ENCODE data around the gene RPS6KL1.

DNA sequence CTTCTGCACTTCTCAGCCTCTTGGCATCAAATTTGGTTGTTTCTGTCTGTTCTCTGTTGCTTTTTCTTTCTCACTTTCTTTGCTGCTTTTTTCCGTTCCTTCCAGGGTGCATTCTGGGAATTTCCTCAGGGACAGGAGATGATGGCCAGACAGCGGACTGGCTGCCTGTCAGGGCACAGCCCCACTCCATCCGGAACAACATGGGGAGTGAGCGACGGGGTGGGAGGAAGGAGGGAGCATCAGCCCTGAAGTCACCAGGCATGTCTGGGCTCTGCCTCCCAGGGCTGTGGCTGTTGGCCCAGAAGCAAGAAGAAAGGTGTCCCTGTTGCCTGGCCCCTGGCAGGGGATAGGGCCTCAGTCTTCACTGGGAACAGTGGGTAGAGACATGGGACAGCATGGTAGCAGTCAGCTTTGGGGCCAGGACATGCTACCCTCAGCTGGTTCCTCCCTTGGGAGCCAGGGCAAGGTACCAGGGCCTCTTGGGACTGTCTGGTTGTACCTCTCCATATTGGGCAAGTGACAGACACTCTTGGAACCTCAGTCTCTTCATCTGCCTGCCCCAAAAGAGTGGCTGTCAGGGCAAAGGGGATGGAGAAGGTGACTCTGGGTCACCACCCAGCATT, 23.7 kb upstream of the RPS6KL1 start:
- TF ChIP-seq TOX (CRISPR knock-in tag; IDR thresholded peaks at IDR 0.05; ENCODE audit: borderline replicate concordance) (no peak), ZFP3 (CRISPR knock-in tag; IDR thresholded peaks at IDR 0.05) (no peak), ARNTL (CRISPR knock-in tag; IDR thresholded peaks at IDR 0.05; ENCODE audit: borderline replicate concordance, low read depth) (no peak), TCF4 (CRISPR knock-in tag; IDR thresholded peaks at IDR 0.05; ENCODE audit: borderline replicate concordance) (no peak), ZFP30 (CRISPR knock-in tag; IDR thresholded peaks at IDR 0.05) (no peak), ZC3H10 (CRISPR knock-in tag; IDR thresholded peaks at IDR 0.05) (no peak), GLIS3 (CRISPR knock-in tag; IDR thresholded peaks at IDR 0.05) (no peak)
- TF ChIP-seq, protein P1, sequence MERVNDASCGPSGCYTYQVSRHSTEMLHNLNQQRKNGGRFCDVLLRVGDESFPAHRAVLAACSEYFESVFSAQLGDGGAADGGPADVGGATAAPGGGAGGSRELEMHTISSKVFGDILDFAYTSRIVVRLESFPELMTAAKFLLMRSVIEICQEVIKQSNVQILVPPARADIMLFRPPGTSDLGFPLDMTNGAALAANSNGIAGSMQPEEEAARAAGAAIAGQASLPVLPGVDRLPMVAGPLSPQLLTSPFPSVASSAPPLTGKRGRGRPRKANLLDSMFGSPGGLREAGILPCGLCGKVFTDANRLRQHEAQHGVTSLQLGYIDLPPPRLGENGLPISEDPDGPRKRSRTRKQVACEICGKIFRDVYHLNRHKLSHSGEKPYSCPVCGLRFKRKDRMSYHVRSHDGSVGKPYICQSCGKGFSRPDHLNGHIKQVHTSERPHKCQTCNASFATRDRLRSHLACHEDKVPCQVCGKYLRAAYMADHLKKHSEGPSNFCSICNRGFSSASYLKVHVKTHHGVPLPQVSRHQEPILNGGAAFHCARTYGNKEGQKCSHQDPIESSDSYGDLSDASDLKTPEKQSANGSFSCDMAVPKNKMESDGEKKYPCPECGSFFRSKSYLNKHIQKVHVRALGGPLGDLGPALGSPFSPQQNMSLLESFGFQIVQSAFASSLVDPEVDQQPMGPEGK (CRISPR knock-in tag; IDR thresholded peaks at IDR 0.05; ENCODE audit: borderline replicate concordance): no peak
- TF ChIP-seq, protein P2, sequence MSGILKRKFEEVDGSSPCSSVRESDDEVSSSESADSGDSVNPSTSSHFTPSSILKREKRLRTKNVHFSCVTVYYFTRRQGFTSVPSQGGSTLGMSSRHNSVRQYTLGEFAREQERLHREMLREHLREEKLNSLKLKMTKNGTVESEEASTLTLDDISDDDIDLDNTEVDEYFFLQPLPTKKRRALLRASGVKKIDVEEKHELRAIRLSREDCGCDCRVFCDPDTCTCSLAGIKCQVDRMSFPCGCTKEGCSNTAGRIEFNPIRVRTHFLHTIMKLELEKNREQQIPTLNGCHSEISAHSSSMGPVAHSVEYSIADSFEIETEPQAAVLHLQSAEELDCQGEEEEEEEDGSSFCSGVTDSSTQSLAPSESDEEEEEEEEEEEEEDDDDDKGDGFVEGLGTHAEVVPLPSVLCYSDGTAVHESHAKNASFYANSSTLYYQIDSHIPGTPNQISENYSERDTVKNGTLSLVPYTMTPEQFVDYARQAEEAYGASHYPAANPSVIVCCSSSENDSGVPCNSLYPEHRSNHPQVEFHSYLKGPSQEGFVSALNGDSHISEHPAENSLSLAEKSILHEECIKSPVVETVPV (CRISPR knock-in tag; IDR thresholded peaks at IDR 0.05): no peak
- TF ChIP-seq, protein P3, sequence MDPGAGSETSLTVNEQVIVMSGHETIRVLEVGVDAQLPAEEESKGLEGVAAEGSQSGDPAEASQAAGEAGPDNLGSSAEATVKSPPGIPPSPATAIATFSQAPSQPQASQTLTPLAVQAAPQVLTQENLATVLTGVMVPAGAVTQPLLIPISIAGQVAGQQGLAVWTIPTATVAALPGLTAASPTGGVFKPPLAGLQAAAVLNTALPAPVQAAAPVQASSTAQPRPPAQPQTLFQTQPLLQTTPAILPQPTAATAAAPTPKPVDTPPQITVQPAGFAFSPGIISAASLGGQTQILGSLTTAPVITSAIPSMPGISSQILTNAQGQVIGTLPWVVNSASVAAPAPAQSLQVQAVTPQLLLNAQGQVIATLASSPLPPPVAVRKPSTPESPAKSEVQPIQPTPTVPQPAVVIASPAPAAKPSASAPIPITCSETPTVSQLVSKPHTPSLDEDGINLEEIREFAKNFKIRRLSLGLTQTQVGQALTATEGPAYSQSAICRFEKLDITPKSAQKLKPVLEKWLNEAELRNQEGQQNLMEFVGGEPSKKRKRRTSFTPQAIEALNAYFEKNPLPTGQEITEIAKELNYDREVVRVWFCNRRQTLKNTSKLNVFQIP (CRISPR knock-in tag; IDR thresholded peaks at IDR 0.05; ENCODE audit: borderline replicate concordance, low read depth): no peak

Measured in SK-N-SH treated with all-trans-retinoic acid at 6 μM for 48 hours (cell line).